SK-N-SH (cell line): ENCODE results near the gene DYNLT1. TPM values are rescaled to one million over a fixed set of nuclear protein-coding genes. Genes with fewer than 3 reads are reported as not detected.

Experiments
- CHD2 ChIP-seq: fragments of 150-350 bp; IDR thresholded peaks from 2 replicates; pipeline ENCODE4 v1.6.1; 2018; ENCODE audit warnings: low read length; ENCODE audit not compliant: partially characterized antibody
- ELF1 ChIP-seq: IDR thresholded peaks from 2 replicates; pipeline ENCODE4 v1.4.0; 2012
- EP300 ChIP-seq, 2 experiments: IDR thresholded peaks; 2 replicates each; pipeline versions ENCODE4 v1.4.0 to v1.6.1; 2012; ENCODE audit warnings: borderline replicate concordance in 1 of 2, low read depth in 1 of 2, low read length in 1 of 2
- EZH2phosphoT487 ChIP-seq: fragments of 200-600 bp; sonication (generic); IDR thresholded peaks from 2 replicates; pipeline ENCODE4 v1.6.1; 2017; ENCODE audit warnings: low read depth, mixed run types, mild to moderate bottlenecking, antibody characterized with exemption, moderate library complexity, borderline replicate concordance
- FOSL2 ChIP-seq: IDR thresholded peaks from 2 replicates; pipeline ENCODE4 v1.4.0; 2012; ENCODE audit warnings: low read depth, mild to moderate bottlenecking, moderate library complexity, borderline replicate concordance
- GATA2 ChIP-seq: sonication (generic); formaldehyde crosslinking; IDR thresholded peaks from 2 replicates; pipeline ENCODE4 v1.5.0; 2020; ENCODE audit warnings: mild to moderate bottlenecking, missing genetic modification reagents
- MXI1 ChIP-seq: IDR thresholded peaks from 2 replicates; pipeline ENCODE4 v1.6.1; 2012; ENCODE audit warnings: mild to moderate bottlenecking, low read depth, low read length, improper control_type of control experiment
- NFIC ChIP-seq: IDR thresholded peaks from 2 replicates; pipeline ENCODE4 v1.4.0; 2012; ENCODE audit warnings: borderline replicate concordance
- NRF1 ChIP-seq: IDR thresholded peaks from 2 replicates; pipeline ENCODE4 v1.6.1; 2012; ENCODE audit warnings: low read depth, mild to moderate bottlenecking, low read length
- POLR2AphosphoS5 ChIP-seq: IDR thresholded peaks from 2 replicates; pipeline ENCODE4 v1.6.1; 2012; ENCODE audit warnings: low read depth, low read length
- RCOR1 ChIP-seq: fragments of 150-350 bp; IDR thresholded peaks from 2 replicates; pipeline ENCODE4 v1.6.1; 2017; ENCODE audit warnings: antibody characterized with exemption, low read length
- RFX5 ChIP-seq: IDR thresholded peaks from 2 replicates; pipeline ENCODE4 v1.6.1; 2012; ENCODE audit warnings: mild to moderate bottlenecking, improper control_type of control experiment, low read length
- RXRA ChIP-seq: IDR thresholded peaks from 2 replicates; pipeline ENCODE4 v1.4.0; 2012; ENCODE audit warnings: low read depth, mild to moderate bottlenecking, borderline replicate concordance
- SMC3 ChIP-seq: IDR thresholded peaks from 2 replicates; pipeline ENCODE4 v1.6.1; 2012; ENCODE audit warnings: low read depth, low read length, improper control_type of control experiment
- TAF1 ChIP-seq: IDR thresholded peaks from 2 replicates; pipeline ENCODE4 v1.6.1; 2012; ENCODE audit warnings: low read depth, mild to moderate bottlenecking, low read length, moderate library complexity, borderline replicate concordance
- TCF12 ChIP-seq: IDR thresholded peaks from 2 replicates; pipeline ENCODE4 v1.4.0; 2012
- TEAD4 ChIP-seq: IDR thresholded peaks from 2 replicates; pipeline ENCODE4 v1.4.0; 2012; ENCODE audit warnings: mild to moderate bottlenecking, borderline replicate concordance; ENCODE audit not compliant: insufficient read depth
- polyA plus RNA-seq, 3 experiments: library from polyadenylated mRNA; depleted of rRNA; stranded (reverse); fragments of >200 nt; gene quantifications; 2 replicates each; pipeline ENCODE4 v1.2.3, GENCODE V29; 2012
- TF ChIP-seq, protein P1 (sequence below): fragments of 200-600 bp; sonication (generic); IDR thresholded peaks from 2 replicates; pipeline ENCODE4 v1.6.1; 2017; ENCODE audit warnings: antibody characterized with exemption, mild to moderate bottlenecking, moderate library complexity
- TF ChIP-seq, protein P2 (sequence below): IDR thresholded peaks from 2 replicates; pipeline ENCODE4 v1.4.0; 2012; ENCODE audit warnings: low read depth, borderline replicate concordance
- TF ChIP-seq, protein P3 (sequence below): IDR thresholded peaks from 2 replicates; pipeline ENCODE4 v1.4.0; 2012; ENCODE audit warnings: low read depth, borderline replicate concordance
- TF ChIP-seq, protein P4 (sequence below): IDR thresholded peaks from 2 replicates; pipeline ENCODE4; 2012
- TF ChIP-seq, protein P5 (sequence below): IDR thresholded peaks from 2 replicates; pipeline ENCODE4 v1.4.0; 2012; ENCODE audit warnings: low read depth
- TF ChIP-seq, protein P6 (sequence below): fragments of 150-350 bp; IDR thresholded peaks from 2 replicates; pipeline ENCODE4 v1.6.1; 2017; ENCODE audit warnings: antibody characterized with exemption, low read length, low read depth, borderline replicate concordance

Gene DYNLT1
- polyA plus RNA-seq, 1 of the 3 experiments (the other 2 are of a cell fraction) = 306 TPM

DNA sequence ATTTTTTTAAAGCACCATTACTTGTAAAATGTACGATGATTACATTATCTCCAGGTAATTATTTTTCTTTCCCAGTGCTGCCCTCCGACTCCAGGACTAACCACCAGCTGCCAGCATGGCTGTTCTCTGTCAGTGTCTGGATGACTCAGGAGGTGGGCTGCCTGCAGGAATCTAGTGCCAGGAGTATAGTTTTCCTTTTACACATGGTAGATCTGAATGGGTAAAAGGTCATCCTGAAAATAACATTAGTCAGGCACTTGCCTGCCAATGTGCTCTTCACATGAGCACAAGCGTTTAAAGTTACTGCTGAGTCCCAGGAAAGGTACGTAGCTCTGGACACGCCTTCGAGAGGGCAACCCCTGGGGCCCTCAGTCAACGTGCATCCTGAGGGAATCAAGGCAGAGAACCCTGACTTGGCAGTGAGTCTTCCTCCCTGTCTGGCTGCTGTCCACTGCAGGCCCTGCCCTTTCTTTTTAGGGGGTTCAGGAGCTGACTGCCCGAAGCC is 2.4 kb downstream of the DYNLT1 start (continued):
- TF ChIP-seq, protein P1, sequence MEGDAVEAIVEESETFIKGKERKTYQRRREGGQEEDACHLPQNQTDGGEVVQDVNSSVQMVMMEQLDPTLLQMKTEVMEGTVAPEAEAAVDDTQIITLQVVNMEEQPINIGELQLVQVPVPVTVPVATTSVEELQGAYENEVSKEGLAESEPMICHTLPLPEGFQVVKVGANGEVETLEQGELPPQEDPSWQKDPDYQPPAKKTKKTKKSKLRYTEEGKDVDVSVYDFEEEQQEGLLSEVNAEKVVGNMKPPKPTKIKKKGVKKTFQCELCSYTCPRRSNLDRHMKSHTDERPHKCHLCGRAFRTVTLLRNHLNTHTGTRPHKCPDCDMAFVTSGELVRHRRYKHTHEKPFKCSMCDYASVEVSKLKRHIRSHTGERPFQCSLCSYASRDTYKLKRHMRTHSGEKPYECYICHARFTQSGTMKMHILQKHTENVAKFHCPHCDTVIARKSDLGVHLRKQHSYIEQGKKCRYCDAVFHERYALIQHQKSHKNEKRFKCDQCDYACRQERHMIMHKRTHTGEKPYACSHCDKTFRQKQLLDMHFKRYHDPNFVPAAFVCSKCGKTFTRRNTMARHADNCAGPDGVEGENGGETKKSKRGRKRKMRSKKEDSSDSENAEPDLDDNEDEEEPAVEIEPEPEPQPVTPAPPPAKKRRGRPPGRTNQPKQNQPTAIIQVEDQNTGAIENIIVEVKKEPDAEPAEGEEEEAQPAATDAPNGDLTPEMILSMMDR = no peak
- TF ChIP-seq MXI1 (peak; percentile 27; the same call in 1 of the 2 replicates), FOSL2 (peak; percentile 88), CHD2 (peak; percentile 40), RFX5 (no peak), GATA2 (CRISPR knock-in tag) (0 out of 2 replicates have a peak, but pooled peaks have one; percentile 7), ELF1 (no peak), NRF1 (no peak), EP300 (IDR thresholded peaks at IDR 0.05; ENCODE audit: borderline replicate concordance in 1 of 2, low read depth in 1 of 2, low read length in 1 of 2) (peak; percentile 35 to 49; a peak in 1 of 4 replicates), POLR2AphosphoS5 (peak; percentile 62; the same call in 1 of the 2 replicates), RXRA (peak; percentile 78; the same call in 1 of the 2 replicates), EZH2phosphoT487 (no peak), RCOR1 (peak; percentile 35; the same call in 1 of the 2 replicates), NFIC (peak; percentile 78), SMC3 (no peak), TCF12 (peak; percentile 97), TEAD4 (peak; percentile 65), TAF1 (no peak)
- TF ChIP-seq, protein P2, sequence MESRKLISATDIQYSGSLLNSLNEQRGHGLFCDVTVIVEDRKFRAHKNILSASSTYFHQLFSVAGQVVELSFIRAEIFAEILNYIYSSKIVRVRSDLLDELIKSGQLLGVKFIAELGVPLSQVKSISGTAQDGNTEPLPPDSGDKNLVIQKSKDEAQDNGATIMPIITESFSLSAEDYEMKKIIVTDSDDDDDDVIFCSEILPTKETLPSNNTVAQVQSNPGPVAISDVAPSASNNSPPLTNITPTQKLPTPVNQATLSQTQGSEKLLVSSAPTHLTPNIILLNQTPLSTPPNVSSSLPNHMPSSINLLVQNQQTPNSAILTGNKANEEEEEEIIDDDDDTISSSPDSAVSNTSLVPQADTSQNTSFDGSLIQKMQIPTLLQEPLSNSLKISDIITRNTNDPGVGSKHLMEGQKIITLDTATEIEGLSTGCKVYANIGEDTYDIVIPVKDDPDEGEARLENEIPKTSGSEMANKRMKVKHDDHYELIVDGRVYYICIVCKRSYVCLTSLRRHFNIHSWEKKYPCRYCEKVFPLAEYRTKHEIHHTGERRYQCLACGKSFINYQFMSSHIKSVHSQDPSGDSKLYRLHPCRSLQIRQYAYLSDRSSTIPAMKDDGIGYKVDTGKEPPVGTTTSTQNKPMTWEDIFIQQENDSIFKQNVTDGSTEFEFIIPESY = peak; percentile 73; the same call in 1 of the 2 replicates
- TF ChIP-seq, protein P3, sequence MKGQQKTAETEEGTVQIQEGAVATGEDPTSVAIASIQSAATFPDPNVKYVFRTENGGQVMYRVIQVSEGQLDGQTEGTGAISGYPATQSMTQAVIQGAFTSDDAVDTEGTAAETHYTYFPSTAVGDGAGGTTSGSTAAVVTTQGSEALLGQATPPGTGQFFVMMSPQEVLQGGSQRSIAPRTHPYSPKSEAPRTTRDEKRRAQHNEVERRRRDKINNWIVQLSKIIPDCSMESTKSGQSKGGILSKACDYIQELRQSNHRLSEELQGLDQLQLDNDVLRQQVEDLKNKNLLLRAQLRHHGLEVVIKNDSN = no peak
- TF ChIP-seq, protein P4, sequence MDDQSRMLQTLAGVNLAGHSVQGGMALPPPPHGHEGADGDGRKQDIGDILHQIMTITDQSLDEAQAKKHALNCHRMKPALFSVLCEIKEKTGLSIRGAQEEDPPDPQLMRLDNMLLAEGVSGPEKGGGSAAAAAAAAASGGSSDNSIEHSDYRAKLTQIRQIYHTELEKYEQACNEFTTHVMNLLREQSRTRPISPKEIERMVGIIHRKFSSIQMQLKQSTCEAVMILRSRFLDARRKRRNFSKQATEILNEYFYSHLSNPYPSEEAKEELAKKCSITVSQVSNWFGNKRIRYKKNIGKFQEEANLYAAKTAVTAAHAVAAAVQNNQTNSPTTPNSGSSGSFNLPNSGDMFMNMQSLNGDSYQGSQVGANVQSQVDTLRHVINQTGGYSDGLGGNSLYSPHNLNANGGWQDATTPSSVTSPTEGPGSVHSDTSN = peak; percentile 79
- TF ChIP-seq, protein P5, sequence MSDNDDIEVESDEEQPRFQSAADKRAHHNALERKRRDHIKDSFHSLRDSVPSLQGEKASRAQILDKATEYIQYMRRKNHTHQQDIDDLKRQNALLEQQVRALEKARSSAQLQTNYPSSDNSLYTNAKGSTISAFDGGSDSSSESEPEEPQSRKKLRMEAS = peak; percentile 94
- TF ChIP-seq, protein P6, sequence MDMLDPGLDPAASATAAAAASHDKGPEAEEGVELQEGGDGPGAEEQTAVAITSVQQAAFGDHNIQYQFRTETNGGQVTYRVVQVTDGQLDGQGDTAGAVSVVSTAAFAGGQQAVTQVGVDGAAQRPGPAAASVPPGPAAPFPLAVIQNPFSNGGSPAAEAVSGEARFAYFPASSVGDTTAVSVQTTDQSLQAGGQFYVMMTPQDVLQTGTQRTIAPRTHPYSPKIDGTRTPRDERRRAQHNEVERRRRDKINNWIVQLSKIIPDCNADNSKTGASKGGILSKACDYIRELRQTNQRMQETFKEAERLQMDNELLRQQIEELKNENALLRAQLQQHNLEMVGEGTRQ = no peak
- TF ChIP-seq, all 33 proteins: peak for 18
